A549 treated with AZD2906 at 1 μM for 4 hours (cell line): ENCODE data around the gene ZNF333. TPM values are rescaled to one million over a fixed set of nuclear protein-coding genes. Genes with fewer than 3 reads are reported as not detected.

Source experiments
- total RNA-seq: library from RNA; stranded (reverse); fragments of 200-300 nt; extraction: Qiagen RNA extraction; gene quantifications from 5 replicates; pipeline ENCODE4 v1.2.3, GENCODE V29; 2022

Gene ZNF333
- 2.7 to 3.4 TPM (median 3.0 TPM) in 5 replicates for total RNA-seq

GRCh38 chr19:14689598-14690503, at the start of gene ZNF333:
Gene ZNF333, plus strand, starts transcription at chr19:14690048. Its CDS starts 3,444 bp downstream, at chr19:14693492.

DNA sequence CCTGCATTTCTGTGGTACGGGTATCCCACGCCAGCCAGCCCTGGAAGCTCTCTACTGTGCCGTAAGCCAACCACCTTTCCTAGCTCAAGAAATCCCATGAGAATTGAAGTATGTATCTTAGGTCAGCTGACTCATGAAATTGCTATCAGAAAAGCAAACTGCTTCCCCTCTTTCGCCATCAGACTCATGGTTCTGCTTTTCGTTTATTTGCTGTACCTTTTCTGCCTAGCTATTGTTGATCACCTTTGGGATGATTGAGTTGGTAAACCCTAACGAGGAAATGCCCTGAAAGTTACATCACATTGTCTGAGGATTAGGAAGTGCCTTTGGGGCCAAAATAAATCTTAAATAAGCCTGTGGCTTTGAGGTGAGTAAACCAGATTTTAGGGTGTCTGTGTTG, 15.1 kb upstream of the ZNF333 start, which contains the start of gene ADGRE3:
Gene ADGRE3 (minus strand): TSS at position 81 of the 400 bp plus-strand sequence. CDS start 74 bp downstream, at position 7.

GRCh38 chr19:14778110-14778845, 88.4 kb downstream of the ZNF333 start, which contains the start of gene ADGRE2:
Gene ADGRE2, minus strand, starts transcription at chr19:14778560. Its CDS starts 1,804 bp downstream, at chr19:14776756.

Other genes with a start within 250 kb of the ZNF333 start
- gene PTGER1, start 214.7 kb upstream of the ZNF333 start, total RNA-seq: 0.07 to 0.15 TPM (median 0.12 TPM) in 3 of 5 replicates, not detected in the others
- gene GIPC1, start 193.9 kb upstream of the ZNF333 start, total RNA-seq: 107 to 160 TPM (median 157 TPM) in 5 replicates
- gene DNAJB1, start 171.7 kb upstream of the ZNF333 start, total RNA-seq: 184 to 242 TPM (median 215 TPM) in 5 replicates
- 148 to 187 TPM (median 185 TPM) in 5 replicates for gene TECR, start 160.5 kb upstream of the ZNF333 start, total RNA-seq
- 155 to 213 TPM (median 206 TPM) in 5 replicates for gene NDUFB7, start 118.0 kb upstream of the ZNF333 start, total RNA-seq
- not detected in 5 replicates for gene CLEC17A, start 107.0 kb upstream of the ZNF333 start, total RNA-seq
- gene ADGRE3, start 15.2 kb upstream of the ZNF333 start, total RNA-seq: not detected in 5 replicates
- 0.51 to 1.1 TPM (median 0.66 TPM) in 5 replicates for gene ADGRE2, start 88.5 kb downstream of the ZNF333 start, total RNA-seq
- gene OR7A5, start 145.1 kb downstream of the ZNF333 start, total RNA-seq: not detected in 5 replicates
- not detected in 5 replicates for gene OR7C1, start 145.1 kb downstream of the ZNF333 start, total RNA-seq
- gene OR7A10, start 158.9 kb downstream of the ZNF333 start, total RNA-seq: not detected in 5 replicates
- gene OR7A17, start 196.1 kb downstream of the ZNF333 start, total RNA-seq: not detected in 5 replicates